Fibroblast of the aortic adventitia (primary cell): Measurements from ENCODE around the gene CCDC87. TPM values are rescaled to one million over a fixed set of nuclear protein-coding genes. Genes with fewer than 3 reads are reported as not detected.

Experiments
- DNase-seq: peaks from one replicate; pipeline ENCODE4 v3.0.0-alpha.2; 2010; ENCODE audit warnings: low read depth
- H3K4me3 ChIP-seq: 2 replicates; pipeline ENCODE4 v1.5.1; 2011; ENCODE audit warnings: low read depth, mild to moderate bottlenecking, control low read depth, low read length, moderate library complexity
- total RNA-seq: library from RNA; depleted of rRNA; stranded (reverse); fragments of >200 nt; gene quantifications from 2 replicates; pipeline ENCODE4 v1.2.3, GENCODE V29; 2012; ENCODE audit warnings: low replicate concordance
- TF ChIP-seq, protein P1 (sequence below): IDR thresholded peaks from 2 replicates; pipeline ENCODE4 v1.5.1; 2011; ENCODE audit warnings: mild to moderate bottlenecking, low read length, control low read depth, inconsistent platforms; ENCODE audit not compliant: insufficient read depth

Gene CCDC87
- total RNA-seq, 1 donor, result 0.45 TPM

DNA sequence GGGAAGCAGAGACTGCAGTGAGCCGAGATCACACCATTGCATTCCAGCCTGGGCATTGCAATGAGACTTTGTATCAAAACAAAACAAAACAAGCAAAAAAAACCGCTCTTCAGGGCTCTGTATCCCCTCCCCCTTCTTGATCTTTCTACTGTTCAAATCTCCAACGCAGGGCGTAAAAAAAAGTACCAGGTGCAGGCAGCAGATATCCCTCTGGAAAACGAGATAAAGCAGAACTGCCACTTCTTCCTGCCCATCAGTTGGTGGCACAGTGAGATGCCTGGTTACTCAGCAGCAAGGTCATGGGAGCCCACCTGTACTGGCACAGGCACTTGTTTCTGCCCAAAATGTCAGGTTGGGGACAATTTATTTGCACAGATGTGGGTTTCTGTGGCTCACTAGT, 11.3 kb upstream of the CCDC87 start:
- no peak for DNase-seq

GRCh38 chr11:66603072-66603471, 10.2 kb upstream of the CCDC87 start:
- no peak for DNase-seq
- TF ChIP-seq, protein P1, sequence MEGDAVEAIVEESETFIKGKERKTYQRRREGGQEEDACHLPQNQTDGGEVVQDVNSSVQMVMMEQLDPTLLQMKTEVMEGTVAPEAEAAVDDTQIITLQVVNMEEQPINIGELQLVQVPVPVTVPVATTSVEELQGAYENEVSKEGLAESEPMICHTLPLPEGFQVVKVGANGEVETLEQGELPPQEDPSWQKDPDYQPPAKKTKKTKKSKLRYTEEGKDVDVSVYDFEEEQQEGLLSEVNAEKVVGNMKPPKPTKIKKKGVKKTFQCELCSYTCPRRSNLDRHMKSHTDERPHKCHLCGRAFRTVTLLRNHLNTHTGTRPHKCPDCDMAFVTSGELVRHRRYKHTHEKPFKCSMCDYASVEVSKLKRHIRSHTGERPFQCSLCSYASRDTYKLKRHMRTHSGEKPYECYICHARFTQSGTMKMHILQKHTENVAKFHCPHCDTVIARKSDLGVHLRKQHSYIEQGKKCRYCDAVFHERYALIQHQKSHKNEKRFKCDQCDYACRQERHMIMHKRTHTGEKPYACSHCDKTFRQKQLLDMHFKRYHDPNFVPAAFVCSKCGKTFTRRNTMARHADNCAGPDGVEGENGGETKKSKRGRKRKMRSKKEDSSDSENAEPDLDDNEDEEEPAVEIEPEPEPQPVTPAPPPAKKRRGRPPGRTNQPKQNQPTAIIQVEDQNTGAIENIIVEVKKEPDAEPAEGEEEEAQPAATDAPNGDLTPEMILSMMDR, result no peak
- no peak overlapping the region for H3K4me3 ChIP-seq

More for the DNA sequence above, 11.3 kb upstream of the CCDC87 start:
- TF ChIP-seq, protein P1, result no peak
- no peak overlapping the region for H3K4me3 ChIP-seq

DNA sequence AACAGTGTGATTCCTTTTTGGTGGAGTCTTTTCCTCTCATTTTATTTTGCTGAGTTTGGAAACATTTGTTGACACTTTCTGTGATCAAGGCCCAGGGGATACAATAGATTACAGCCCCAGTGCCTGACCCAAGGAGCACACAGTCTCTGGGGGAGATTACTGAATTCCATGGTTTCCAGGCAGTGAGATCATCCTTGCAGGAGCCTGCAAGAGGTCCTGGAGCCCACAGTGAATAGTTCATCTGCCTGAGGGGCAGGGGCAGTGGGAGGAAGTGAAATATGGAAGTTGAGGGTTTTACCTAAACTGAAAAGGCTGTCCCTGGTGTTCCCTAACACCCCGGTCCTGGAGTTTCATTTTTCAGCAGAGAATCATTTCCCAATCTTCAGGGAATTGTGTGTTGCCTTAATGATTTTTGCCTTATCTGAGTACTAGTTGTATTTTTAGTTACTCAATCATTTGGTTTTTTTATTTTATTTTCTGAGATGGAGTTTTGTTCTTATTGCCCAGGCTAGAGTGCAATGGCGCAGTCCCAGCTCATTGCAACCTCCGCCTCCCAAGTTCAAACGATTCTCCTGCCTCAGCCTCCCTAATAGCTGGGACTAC, 7.9 kb upstream of the CCDC87 start:
- DNase-seq, result peak; percentile 48
- H3K4me3 ChIP-seq, result no peak overlapping the region
- TF ChIP-seq, protein P1, result no peak

DNA sequence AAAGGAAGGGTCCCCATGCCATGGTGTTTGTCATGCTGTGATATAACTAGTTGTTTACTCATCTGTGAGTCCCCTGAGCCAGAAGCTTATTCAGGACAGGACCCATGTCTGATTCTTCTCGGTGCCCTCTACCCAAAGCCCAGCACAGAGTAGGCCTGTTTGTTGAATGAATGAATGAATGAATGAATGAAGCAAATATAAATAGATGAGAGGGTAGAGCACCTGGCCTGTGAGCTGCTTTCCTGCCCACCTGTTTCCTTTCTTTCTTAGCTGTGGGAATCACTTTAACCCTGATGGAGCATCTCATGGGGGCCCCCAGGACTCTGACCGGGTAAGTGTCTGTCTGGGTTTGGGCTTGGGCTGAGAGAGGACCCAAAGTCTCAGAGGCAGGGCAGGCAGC, 7.4 kb upstream of the CCDC87 start:
- DNase-seq, result no peak
- no peak overlapping the region for H3K4me3 ChIP-seq
- TF ChIP-seq, protein P1, result no peak

DNA sequence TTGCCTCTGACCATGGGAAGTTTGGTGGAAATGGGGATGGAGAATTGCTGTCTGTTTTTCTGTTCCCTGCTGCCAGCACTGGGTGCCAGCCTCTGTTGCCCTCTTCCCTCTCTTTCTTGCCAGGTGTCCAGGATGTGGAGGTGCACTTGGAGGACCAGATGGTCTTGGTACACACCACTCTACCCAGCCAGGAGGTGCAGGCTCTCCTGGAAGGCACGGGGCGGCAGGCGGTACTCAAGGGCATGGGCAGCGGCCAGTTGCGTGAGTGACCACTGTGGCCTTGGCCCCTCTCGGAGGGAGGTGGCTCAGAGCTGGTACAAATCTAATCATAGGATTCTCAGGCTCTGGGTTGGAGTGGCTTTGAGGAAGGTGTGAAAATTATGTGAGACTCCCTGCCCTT, 6.1 kb upstream of the CCDC87 start:
- no peak for DNase-seq
- H3K4me3 ChIP-seq, result no peak overlapping the region
- TF ChIP-seq, protein P1, result no peak

DNA sequence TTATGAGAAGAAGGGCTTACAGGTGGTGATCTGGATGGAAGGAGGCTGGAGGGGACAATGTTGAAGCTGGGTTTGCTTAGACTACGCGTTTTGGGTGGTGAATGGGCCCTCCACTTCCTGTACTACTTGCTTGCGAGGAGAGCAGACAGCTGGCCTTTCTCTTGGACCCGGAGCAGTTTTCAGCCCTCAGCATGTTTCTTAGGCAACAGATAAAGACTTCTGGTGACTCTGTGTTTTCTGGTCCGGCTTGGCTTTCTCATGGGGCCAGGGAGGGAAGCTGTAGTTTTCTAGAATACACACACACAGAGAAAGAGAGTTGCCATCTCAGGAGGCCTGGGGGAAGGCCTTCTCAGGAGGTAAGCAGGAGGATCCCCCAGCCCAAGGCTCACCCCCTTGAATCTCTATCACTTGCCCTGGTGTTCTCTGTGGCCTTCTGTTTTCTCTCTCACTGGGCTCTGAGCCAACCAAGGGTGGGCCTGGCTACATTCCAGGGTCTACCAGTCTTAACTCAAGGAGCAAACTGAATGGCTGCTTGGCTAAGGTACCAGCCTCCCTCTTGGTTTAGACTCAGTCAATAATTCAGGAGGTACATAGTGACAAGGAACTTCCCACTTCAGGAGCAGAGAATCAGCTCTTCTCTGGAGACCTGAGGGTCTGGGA, 2.5 kb upstream of the CCDC87 start:
- TF ChIP-seq, protein P1, result no peak
- DNase-seq, result peak; percentile 82
- H3K4me3 ChIP-seq, result peak overlapping the region; percentile 33

- TF ChIP-seq, protein P1, result no peak
- no peak for DNase-seq
- H3K4me3 ChIP-seq, result peak overlapping the region; percentile 84
Observed at GRCh38 chr11:66593650-66594049, 787 bp upstream of the CCDC87 start.
